ENCODE data around the gene CCL2.

Gene CCL2

GRCh38 chr17:34254651-34255380, at the start of gene CCL2:
Gene CCL2, plus strand, starts transcription at chr17:34255285. Its CDS starts 65 bp downstream, at chr17:34255350.
- TF ChIP-seq CTCF (IDR thresholded peaks at IDR 0.05) = no peak
- H3K36me3 ChIP-seq = no peaks in the 10 kb centered on the region
- no peak within 1 kb of the TSS for H3K27ac ChIP-seq
- H3K27me3 ChIP-seq = peaks cover 11% of the 10 kb centered on the region
- no peak within 1 kb of the TSS for H3K4me3 ChIP-seq (ENCODE audit: low read depth in 1 of 2, low read length in 1 of 2)
- H3K9me3 ChIP-seq = no peaks in the 10 kb centered on the region
- peaks cover 15 to 39% of the 10 kb centered on the region in 2 experiments for H3K4me1 ChIP-seq (ENCODE audit: control insufficient read depth in 1 of 2, insufficient read depth in 1 of 2, low read depth in 1 of 2, low read length in 1 of 2)

- Histone ChIP-seq H3K9me3 (no peaks in the 10 kb centered on the region), H3K27me3 (no peaks in the 10 kb centered on the region), H3K4me3 (ENCODE audit: low read depth in 1 of 2, low read length in 1 of 2) (no peak overlapping the region), H3K27ac (no peak overlapping the region), H3K36me3 (no peaks in the 10 kb centered on the region), H3K4me1 (ENCODE audit: control insufficient read depth in 1 of 2, insufficient read depth in 1 of 2, low read depth in 1 of 2, low read length in 1 of 2) (no peaks in the 10 kb centered on the region)
- no peak for TF ChIP-seq CTCF (IDR thresholded peaks at IDR 0.05)
Measured at GRCh38 chr17:34205401-34205800, 49.7 kb upstream of the CCL2 start.

DNA sequence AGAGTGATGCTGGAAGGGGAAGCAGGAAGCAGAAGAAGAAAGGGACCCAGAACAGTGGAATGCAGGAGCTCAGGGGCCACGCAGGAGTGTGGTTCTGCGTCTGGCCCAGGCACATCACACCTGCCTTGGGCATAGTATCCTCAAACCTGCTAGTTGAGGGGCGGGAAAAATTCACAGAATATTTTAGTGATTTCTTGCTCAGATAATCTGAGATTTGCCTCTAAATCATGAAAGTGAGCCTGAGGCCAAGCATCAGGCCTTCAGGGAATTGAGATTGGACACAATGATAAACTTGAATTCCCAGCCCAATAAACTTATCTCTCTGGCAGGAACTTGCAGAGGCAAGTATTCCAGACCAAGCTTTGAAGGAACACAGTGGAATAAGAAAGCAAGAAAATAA, 48.5 kb upstream of the CCL2 start:
- H3K27me3 ChIP-seq = no peaks in the 10 kb centered on the region
- H3K9me3 ChIP-seq = no peaks in the 10 kb centered on the region
- no peaks in the 10 kb centered on the region for H3K4me1 ChIP-seq (ENCODE audit: control insufficient read depth in 1 of 2, insufficient read depth in 1 of 2, low read depth in 1 of 2, low read length in 1 of 2)
- H3K4me3 ChIP-seq (ENCODE audit: low read depth in 1 of 2, low read length in 1 of 2) = no peak overlapping the region
- H3K36me3 ChIP-seq = no peaks in the 10 kb centered on the region
- H3K27ac ChIP-seq = no peak overlapping the region
- TF ChIP-seq CTCF (IDR thresholded peaks at IDR 0.05) = no peak

DNA sequence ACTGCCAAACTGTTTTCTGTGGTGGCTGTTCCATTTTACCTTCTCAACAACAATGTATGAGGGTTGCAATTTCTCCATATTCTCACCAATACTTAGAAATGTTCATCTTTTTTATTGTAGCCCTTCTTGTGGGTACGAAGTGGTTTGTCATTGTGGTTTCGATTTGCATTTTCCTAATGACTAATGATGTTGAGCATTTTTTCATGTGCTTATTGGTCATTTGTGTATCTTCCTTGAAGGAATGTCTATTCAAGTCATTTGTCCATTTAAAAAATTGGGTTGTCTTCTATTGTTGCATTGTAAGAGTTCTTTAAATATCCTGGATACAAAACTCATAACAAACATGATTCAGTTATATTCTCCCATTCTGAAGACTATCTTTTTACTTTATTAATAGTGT, 47.5 kb upstream of the CCL2 start:
- Histone ChIP-seq H3K27me3 (no peaks in the 10 kb centered on the region), H3K4me1 (ENCODE audit: control insufficient read depth in 1 of 2, insufficient read depth in 1 of 2, low read depth in 1 of 2, low read length in 1 of 2) (no peaks in the 10 kb centered on the region), H3K4me3 (ENCODE audit: low read depth in 1 of 2, low read length in 1 of 2) (no peak overlapping the region), H3K27ac (no peak overlapping the region), H3K9me3 (no peaks in the 10 kb centered on the region), H3K36me3 (no peaks in the 10 kb centered on the region)
- TF ChIP-seq CTCF (IDR thresholded peaks at IDR 0.05) = no peak

DNA sequence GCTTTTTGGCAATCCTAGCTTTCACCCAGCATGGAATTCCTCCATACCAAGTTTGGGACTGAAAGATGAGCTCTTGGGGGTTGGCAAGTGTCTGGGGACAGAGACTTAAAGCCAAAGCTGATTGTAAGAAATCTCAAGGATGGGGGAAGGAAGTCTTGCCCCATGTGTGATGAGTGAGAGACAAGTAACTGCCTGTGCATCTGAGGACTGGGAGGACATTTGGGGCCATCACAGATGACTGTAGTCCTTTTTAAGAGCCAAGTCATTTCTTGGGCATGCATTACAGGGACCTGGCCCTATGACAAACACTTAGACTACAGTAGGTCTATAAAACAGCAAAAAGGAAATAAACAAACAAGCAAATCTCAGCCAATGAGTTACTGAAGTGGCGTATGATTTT, 36.3 kb upstream of the CCL2 start:
- peaks cover 14 to 27% of the 10 kb centered on the region in 2 experiments for H3K4me1 ChIP-seq (ENCODE audit: control insufficient read depth in 1 of 2, insufficient read depth in 1 of 2, low read depth in 1 of 2, low read length in 1 of 2)
- no peaks in the 10 kb centered on the region for H3K36me3 ChIP-seq
- TF ChIP-seq CTCF (IDR thresholded peaks at IDR 0.05) = no peak
- H3K27me3 ChIP-seq = no peaks in the 10 kb centered on the region
- no peak overlapping the region for H3K4me3 ChIP-seq (ENCODE audit: low read depth in 1 of 2, low read length in 1 of 2)
- no peak overlapping the region for H3K27ac ChIP-seq
- no peaks in the 10 kb centered on the region for H3K9me3 ChIP-seq

All from neutrophil (primary cell).